NB4 (cell line): ENCODE measurements around the gene PCDHGA4.

Experiments
- MYC ChIP-seq: IDR thresholded peaks from 2 replicates; pipeline ENCODE4 v1.6.1; 2011; ENCODE audit warnings: low read depth, low read length
- POLR2A ChIP-seq: IDR thresholded peaks from 2 replicates; pipeline ENCODE4 v1.6.1; 2011; ENCODE audit warnings: mild to moderate bottlenecking; ENCODE audit not compliant: insufficient read length; ENCODE audit errors: extremely low read depth
- TF ChIP-seq, protein P1 (sequence below): IDR thresholded peaks from one replicate; pipeline ENCODE4 v1.5.1; 2012; ENCODE audit warnings: low read depth, low read length

- TF ChIP-seq POLR2A = no peak
- TF ChIP-seq, protein P1, sequence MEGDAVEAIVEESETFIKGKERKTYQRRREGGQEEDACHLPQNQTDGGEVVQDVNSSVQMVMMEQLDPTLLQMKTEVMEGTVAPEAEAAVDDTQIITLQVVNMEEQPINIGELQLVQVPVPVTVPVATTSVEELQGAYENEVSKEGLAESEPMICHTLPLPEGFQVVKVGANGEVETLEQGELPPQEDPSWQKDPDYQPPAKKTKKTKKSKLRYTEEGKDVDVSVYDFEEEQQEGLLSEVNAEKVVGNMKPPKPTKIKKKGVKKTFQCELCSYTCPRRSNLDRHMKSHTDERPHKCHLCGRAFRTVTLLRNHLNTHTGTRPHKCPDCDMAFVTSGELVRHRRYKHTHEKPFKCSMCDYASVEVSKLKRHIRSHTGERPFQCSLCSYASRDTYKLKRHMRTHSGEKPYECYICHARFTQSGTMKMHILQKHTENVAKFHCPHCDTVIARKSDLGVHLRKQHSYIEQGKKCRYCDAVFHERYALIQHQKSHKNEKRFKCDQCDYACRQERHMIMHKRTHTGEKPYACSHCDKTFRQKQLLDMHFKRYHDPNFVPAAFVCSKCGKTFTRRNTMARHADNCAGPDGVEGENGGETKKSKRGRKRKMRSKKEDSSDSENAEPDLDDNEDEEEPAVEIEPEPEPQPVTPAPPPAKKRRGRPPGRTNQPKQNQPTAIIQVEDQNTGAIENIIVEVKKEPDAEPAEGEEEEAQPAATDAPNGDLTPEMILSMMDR = no peak
- TF ChIP-seq MYC = no peak
These were observed 7.9 kb downstream of the PCDHGA4 start for GRCh38 chr5:141362719-141363118.
